Ovary (tissue), 3 donors: Measurements from ENCODE around the gene PLEKHA6.

Experiments
- CTCF ChIP-seq, 3 donors: fragments of 450-650 bp in 2 of 3; fragments of 200-600 bp in 1 of 3; IDR thresholded peaks; one replicate each; pipeline versions ENCODE4 v1.5.1 to v1.8.0; 2016 to 2022; ENCODE audit warnings: antibody characterized with exemption in 3 of 3, mild to moderate bottlenecking in 1 of 3
- EP300 ChIP-seq: sonication (generic); formaldehyde crosslinking; IDR thresholded peaks from one replicate; pipeline ENCODE4 v1.6.1; 2017; ENCODE audit warnings: antibody characterized with exemption
- POLR2A ChIP-seq: fragments of 450-650 bp; IDR thresholded peaks from one replicate; pipeline ENCODE4 v1.6.1; 2017; ENCODE audit warnings: antibody characterized with exemption, mild to moderate bottlenecking, moderate library complexity
- donor health status: DM: no; HTN: no; CAD: no.

- TF ChIP-seq CTCF (IDR thresholded peaks at IDR 0.05) (no peak), POLR2A (no peak), EP300 (no peak)
Observed at GRCh38 chr1:204357551-204358490, 1.9 kb downstream of the PLEKHA6 start.
